CD14-positive monocyte (primary cell): ENCODE results near the gene ZNF429. TPM values are rescaled to one million over a fixed set of nuclear protein-coding genes. Genes with fewer than 3 reads are reported as not detected.

Experiments used
- DNase-seq, 3 donors: peaks; one replicate each; pipeline ENCODE4 v3.0.0-alpha.2; 2011 to 2022
- H2AFZ ChIP-seq: 2 replicates; pipeline ENCODE4 v1.6.0; 2012; ENCODE audit warnings: mild to moderate bottlenecking, low read depth, low read length, inconsistent platforms; ENCODE audit not compliant: insufficient read depth, poor library complexity, severe bottlenecking
- H3K27ac ChIP-seq, 2 donors: 1 replicate in 1 of 2; 2 replicates in 1 of 2; pipeline ENCODE4 v1.5.1; 2012 to 2013; ENCODE audit warnings: low read length in 2 of 2, control low read depth in 1 of 2, inconsistent platforms in 1 of 2, low read depth in 1 of 2, mild to moderate bottlenecking in 1 of 2
- H3K27me3 ChIP-seq, 2 donors: one replicate each; pipeline versions ENCODE4 v1.6.0 to v1.6.1; 2011 to 2013; ENCODE audit warnings: low read length in 2 of 2; ENCODE audit not compliant: control insufficient read depth in 2 of 2, insufficient read depth in 2 of 2
- H3K36me3 ChIP-seq, 2 donors: replicated peaks in 1 of 2; 1 replicate in 1 of 2; 2 replicates in 1 of 2; pipeline versions ENCODE4 v1.5.1 to v1.6.1; 2012 to 2013; ENCODE audit warnings: low read length in 2 of 2, control low read depth in 1 of 2, inconsistent platforms in 1 of 2, mild to moderate bottlenecking in 1 of 2; ENCODE audit not compliant: insufficient read depth in 2 of 2, control insufficient read depth in 1 of 2
- H3K4me1 ChIP-seq, 2 donors: 1 replicate in 1 of 2; 2 replicates in 1 of 2; pipeline versions ENCODE4 v1.5.1 to v1.6.1; 2012 to 2013; ENCODE audit warnings: low read length in 2 of 2, control low read depth in 1 of 2, inconsistent platforms in 1 of 2, mild to moderate bottlenecking in 1 of 2, moderate library complexity in 1 of 2; ENCODE audit not compliant: insufficient read depth in 2 of 2, control insufficient read depth in 1 of 2
- H3K4me2 ChIP-seq: replicated peaks from 2 replicates; pipeline ENCODE3; 2012; ENCODE audit warnings: low read length, moderate library complexity, mild to moderate bottlenecking; ENCODE audit not compliant: poor library complexity, severe bottlenecking; ENCODE audit errors: extremely low read depth
- H3K4me3 ChIP-seq, 3 experiments: fragments of 200-600 bp in 1 of 3; sonication (generic) in 1 of 3; replicated peaks in 1 of 3; 1 replicate in 2 of 3; 2 replicates in 1 of 3; pipeline ENCODE4 v1.5.1; 2011 to 2013; ENCODE audit warnings: low read length in 3 of 3, mild to moderate bottlenecking in 3 of 3, control low read depth in 2 of 3, low read depth in 2 of 3, inconsistent platforms in 1 of 3, moderate library complexity in 1 of 3
- H3K79me2 ChIP-seq: 2 replicates; pipeline ENCODE4 v1.6.0; 2012; ENCODE audit warnings: mild to moderate bottlenecking, control low read depth, inconsistent platforms, low read length, moderate library complexity; ENCODE audit not compliant: insufficient read depth
- H3K9ac ChIP-seq: 2 replicates; pipeline ENCODE4 v1.6.0; 2017; ENCODE audit warnings: low read length, mild to moderate bottlenecking; ENCODE audit not compliant: insufficient read depth, poor library complexity, severe bottlenecking
- H3K9me3 ChIP-seq, 2 donors: replicated peaks in 1 of 2; 1 replicate in 1 of 2; 2 replicates in 1 of 2; pipeline versions ENCODE4 v1.5.1 to v1.6.1; 2012 to 2013; ENCODE audit warnings: low read length in 2 of 2, control low read depth in 1 of 2; ENCODE audit not compliant: control insufficient read depth in 1 of 2, insufficient read depth in 1 of 2
- H4K20me1 ChIP-seq: 2 replicates; pipeline ENCODE4 v1.6.0; 2012; ENCODE audit warnings: mild to moderate bottlenecking, low read length, control low read depth, moderate library complexity; ENCODE audit not compliant: insufficient read depth
- H3K27ac Mint-ChIP-seq, 7 donors: one replicate each; pipeline ENCODE4 v1.8.0; 2020; ENCODE audit warnings: mild to moderate bottlenecking in 7 of 7, mixed read lengths in 7 of 7, moderate library complexity in 6 of 7, inconsistent platforms in 2 of 7
- H3K27me3 Mint-ChIP-seq, 3 donors: one replicate each; pipeline ENCODE4 v1.8.0; 2021 to 2022; ENCODE audit warnings: low read depth in 3 of 3, mild to moderate bottlenecking in 3 of 3, mixed read lengths in 3 of 3, moderate library complexity in 3 of 3, inconsistent platforms in 1 of 3
- H3K36me3 Mint-ChIP-seq, 2 donors: one replicate each; pipeline ENCODE4 v1.8.0; 2020; ENCODE audit warnings: mixed read lengths in 2 of 2, inconsistent platforms in 1 of 2, mild to moderate bottlenecking in 1 of 2
- H3K4me1 Mint-ChIP-seq: one replicate; pipeline ENCODE4 v1.8.0; 2020; ENCODE audit warnings: mild to moderate bottlenecking, mixed read lengths
- H3K4me3 Mint-ChIP-seq, 2 donors: one replicate each; pipeline ENCODE4 v1.8.0; 2020; ENCODE audit warnings: mild to moderate bottlenecking in 2 of 2, mixed read lengths in 2 of 2, moderate library complexity in 1 of 2
- H3K9me3 Mint-ChIP-seq, 7 donors: one replicate each; pipeline ENCODE4 v1.8.0; 2020 to 2022; ENCODE audit warnings: mixed read lengths in 7 of 7, mild to moderate bottlenecking in 6 of 7, moderate library complexity in 6 of 7, inconsistent platforms in 2 of 7
- CTCF ChIP-seq: fragments of 200-600 bp; IDR thresholded peaks from one replicate; pipeline ENCODE4 v1.8.0; 2022; ENCODE audit warnings: antibody characterized with exemption, mild to moderate bottlenecking
- WGBS: methylation state at CpG from one replicate; pipeline ENCODE4 v1.1.5; 2013; ENCODE audit warnings: missing lambda C conversion rate; ENCODE audit not compliant: insufficient coverage; 5-methylcytosine and 5-hydroxymethylcytosine counted together
- intact Hi-C, 2 donors: fragments of 100-400 bp; cut with micrococcal nuclease; formaldehyde crosslinking; loops; one replicate each; pipeline versions ENCODE4 v1.15.0 to v1.15.1; 2023
- polyA plus RNA-seq, 3 donors: library from polyadenylated mRNA; depleted of rRNA in 1 of 3; unstranded in 2 of 3; stranded (reverse) in 1 of 3; fragments of 300-500 nt in 2 of 3; fragments of >200 nt in 1 of 3; fragmentation: Illumina TruSeq in 2 of 3; gene quantifications; 1 replicate in 2 of 3; 2 replicates in 1 of 3; pipeline ENCODE4 v1.2.3, GENCODE V29; 2012 to 2021

The ZNF429 gene
- polyA plus RNA-seq, 3 donors: 9.5 to 11.6 (median 11.1) TPM

- H2AFZ ChIP-seq: no peak overlapping the region
- Mint-ChIP-seq H3K4me3 (peak overlapping the region in 1 of 2 donors; percentile 65), H3K9me3 (peaks cover 14 to 62% (median 46%) of the 10 kb centered on the region in 7 donors), H3K27me3 (peaks cover 0 to 1% (median 0%) of the 10 kb centered on the region in 3 donors), H3K4me1 (no peaks in the 10 kb centered on the region), H3K27ac (no peak overlapping the region), H3K36me3 (peaks cover 2 to 12% of the 10 kb centered on the region in 2 donors)
- peaks cover 0 to 3% of the 10 kb centered on the region in 2 donors for H3K4me1 ChIP-seq
- 81% methylated on average over 15 of the region's 18 CpGs for WGBS
- peaks cover 3 to 35% of the 10 kb centered on the region in 2 donors for H3K9me3 ChIP-seq
- TF ChIP-seq CTCF: peak; percentile 96
- DNase-seq: peak; percentile 38 to 64 (median 45)
- peak overlapping the region in 1 of 3 experiments; percentile 30 for H3K4me3 ChIP-seq
- no peaks in the 10 kb centered on the region for H3K27me3 ChIP-seq
- H3K27ac ChIP-seq: no peak overlapping the region
- H3K9ac ChIP-seq: no peak overlapping the region
- no peaks in the 10 kb centered on the region for H4K20me1 ChIP-seq
- intact Hi-C loops: loop anchor here in 1 of 2 donors (5.0 kb wide), 2 partner anchors 214 to 281 kb away; no protein-coding TSS in a partner anchor
- no peak overlapping the region for H3K4me2 ChIP-seq
- H3K36me3 ChIP-seq: no peaks in the 10 kb centered on the region
- no peaks in the 10 kb centered on the region for H3K79me2 ChIP-seq
Measured at GRCh38 chr19:21482863-21483276, 22.5 kb upstream of the ZNF429 start.

DNA sequence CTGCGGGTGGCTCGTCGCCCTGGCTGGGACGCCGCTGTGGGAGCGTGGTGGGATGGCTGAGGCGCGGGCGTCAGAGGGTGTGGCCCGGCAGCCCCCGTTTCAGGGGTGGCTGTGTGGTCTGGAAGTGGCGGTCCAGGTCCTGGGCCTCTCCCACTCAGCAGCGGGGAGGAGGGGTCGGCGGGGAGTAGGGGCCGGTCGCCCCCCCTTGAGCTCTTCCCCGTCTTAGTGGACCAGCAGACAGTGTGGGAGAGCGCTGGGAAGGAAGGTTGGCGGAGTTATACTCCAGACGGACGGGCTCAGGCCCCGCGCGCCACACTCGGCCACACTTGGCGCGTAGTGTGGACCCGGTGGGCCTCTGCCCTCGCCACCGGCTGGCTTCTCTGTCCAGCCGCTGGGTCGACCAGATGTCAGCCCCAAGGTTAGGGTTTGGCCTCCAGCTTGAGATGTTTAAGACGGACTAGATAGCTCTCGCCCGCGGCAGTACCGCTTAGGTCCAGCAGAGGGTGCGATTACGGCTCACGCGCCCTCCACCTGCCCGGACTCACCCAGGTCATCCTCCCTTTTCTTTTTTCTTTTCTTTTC is 21.7 kb upstream of the ZNF429 start:
- DNase-seq: peak in 2 of 3 donors; percentile 23 to 56
- peaks cover 0 to 3% of the 10 kb centered on the region in 2 donors for H3K4me1 ChIP-seq
- Mint-ChIP-seq H3K9me3 (peaks cover 17 to 62% (median 48%) of the 10 kb centered on the region in 7 donors), H3K4me3 (peak overlapping the region in 1 of 2 donors; percentile 65), H3K27me3 (peaks cover 0 to 1% (median 0%) of the 10 kb centered on the region in 3 donors), H3K27ac (peak overlapping the region in 1 of 7 donors; percentile 26), H3K4me1 (no peaks in the 10 kb centered on the region), H3K36me3 (peaks cover 2 to 12% of the 10 kb centered on the region in 2 donors)
- H3K36me3 ChIP-seq: no peaks in the 10 kb centered on the region
- H3K9ac ChIP-seq: no peak overlapping the region
- H3K27me3 ChIP-seq: no peaks in the 10 kb centered on the region
- WGBS: 90% methylated on average over 37 of the region's 43 CpGs
- peaks cover 3 to 35% of the 10 kb centered on the region in 2 donors for H3K9me3 ChIP-seq
- no peak overlapping the region for H3K27ac ChIP-seq
- no peaks in the 10 kb centered on the region for H4K20me1 ChIP-seq
- peak overlapping the region in 1 of 3 experiments; percentile 30 for H3K4me3 ChIP-seq
- intact Hi-C loops: loop anchor here in 1 of 2 donors (5.0 kb wide), 2 partner anchors 214 to 281 kb away; no protein-coding TSS in a partner anchor
- peak; percentile 78 for TF ChIP-seq CTCF
- no peak overlapping the region for H2AFZ ChIP-seq
- no peak overlapping the region for H3K4me2 ChIP-seq
- no peaks in the 10 kb centered on the region for H3K79me2 ChIP-seq
